SH-SY5Y (cell line): ENCODE data around the gene DSCAM.

ENCODE experiments used
- GATA2 ChIP-seq: IDR thresholded peaks from 2 replicates; pipeline ENCODE4 v1.6.1; 2011; ENCODE audit warnings: mild to moderate bottlenecking, low read depth, low read length
- GATA3 ChIP-seq: IDR thresholded peaks from 2 replicates; pipeline ENCODE4 v1.6.1; 2011; ENCODE audit warnings: low read depth, mild to moderate bottlenecking, low read length, moderate library complexity

- TF ChIP-seq GATA3 (no peak), GATA2 (no peak)
Measured at GRCh38 chr21:40809673-40810197, 37.2 kb downstream of the DSCAM start.
